NB4 (cell line): Measurements from ENCODE around the gene HCK.

ENCODE experiments used
- DNase-seq: peaks from one replicate; pipeline ENCODE4 v3.0.0; 2010; ENCODE audit warnings: low read depth
- H3K4me3 ChIP-seq: one replicate; pipeline ENCODE4 v1.5.1; 2011; ENCODE audit warnings: mild to moderate bottlenecking, low read depth, low read length, moderate library complexity
- MAX ChIP-seq: IDR thresholded peaks from 2 replicates; pipeline ENCODE4 v1.6.1; 2011; ENCODE audit warnings: low read depth, low read length
- MYC ChIP-seq: IDR thresholded peaks from 2 replicates; pipeline ENCODE4 v1.6.1; 2011; ENCODE audit warnings: low read depth, low read length
- POLR2A ChIP-seq: IDR thresholded peaks from 2 replicates; pipeline ENCODE4 v1.6.1; 2011; ENCODE audit warnings: mild to moderate bottlenecking; ENCODE audit not compliant: insufficient read length; ENCODE audit errors: extremely low read depth
- TF ChIP-seq, protein P1 (sequence below): IDR thresholded peaks from one replicate; pipeline ENCODE4 v1.5.1; 2012; ENCODE audit warnings: low read depth, low read length

Gene HCK

DNA sequence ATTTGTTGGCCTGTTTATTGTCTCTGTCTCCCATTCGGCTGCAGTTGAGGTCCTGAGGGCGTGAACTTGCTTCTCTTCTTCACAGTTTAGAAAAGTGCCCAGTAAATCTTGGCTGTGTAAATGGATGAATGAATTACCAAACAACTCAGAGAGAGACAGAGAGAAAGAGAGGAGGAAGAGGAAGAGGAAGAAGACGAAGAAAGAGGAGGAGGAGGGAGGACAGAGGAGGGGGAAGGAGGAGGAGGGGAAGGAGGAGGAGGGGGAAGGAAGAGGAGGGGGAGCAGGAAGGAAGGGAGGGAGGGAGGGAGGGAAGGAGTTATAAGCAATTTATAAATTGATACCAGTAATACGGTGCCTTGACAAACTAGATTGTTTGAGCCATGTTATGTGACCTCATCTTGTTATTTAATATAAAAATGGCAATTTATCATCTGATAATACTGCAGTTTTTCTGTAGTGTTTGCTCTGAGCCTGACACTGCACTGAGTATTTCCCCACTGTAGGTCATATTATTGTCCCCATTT is 18.7 kb downstream of the HCK start:
- DNase-seq: no peak
- H3K4me3 ChIP-seq: no peak overlapping the region
- TF ChIP-seq MYC (no peak), MAX (no peak), POLR2A (no peak)
- TF ChIP-seq, protein P1, sequence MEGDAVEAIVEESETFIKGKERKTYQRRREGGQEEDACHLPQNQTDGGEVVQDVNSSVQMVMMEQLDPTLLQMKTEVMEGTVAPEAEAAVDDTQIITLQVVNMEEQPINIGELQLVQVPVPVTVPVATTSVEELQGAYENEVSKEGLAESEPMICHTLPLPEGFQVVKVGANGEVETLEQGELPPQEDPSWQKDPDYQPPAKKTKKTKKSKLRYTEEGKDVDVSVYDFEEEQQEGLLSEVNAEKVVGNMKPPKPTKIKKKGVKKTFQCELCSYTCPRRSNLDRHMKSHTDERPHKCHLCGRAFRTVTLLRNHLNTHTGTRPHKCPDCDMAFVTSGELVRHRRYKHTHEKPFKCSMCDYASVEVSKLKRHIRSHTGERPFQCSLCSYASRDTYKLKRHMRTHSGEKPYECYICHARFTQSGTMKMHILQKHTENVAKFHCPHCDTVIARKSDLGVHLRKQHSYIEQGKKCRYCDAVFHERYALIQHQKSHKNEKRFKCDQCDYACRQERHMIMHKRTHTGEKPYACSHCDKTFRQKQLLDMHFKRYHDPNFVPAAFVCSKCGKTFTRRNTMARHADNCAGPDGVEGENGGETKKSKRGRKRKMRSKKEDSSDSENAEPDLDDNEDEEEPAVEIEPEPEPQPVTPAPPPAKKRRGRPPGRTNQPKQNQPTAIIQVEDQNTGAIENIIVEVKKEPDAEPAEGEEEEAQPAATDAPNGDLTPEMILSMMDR: no peak

- TF ChIP-seq MYC: no peak
- no peak for TF ChIP-seq POLR2A
- TF ChIP-seq, protein P1: no peak
- TF ChIP-seq MAX: no peak
- no peak for DNase-seq
- no peak overlapping the region for H3K4me3 ChIP-seq
These were observed 19.5 kb downstream of the HCK start for GRCh38 chr20:32071395-32072167.

GRCh38 chr20:32072168-32072750 is 20.2 kb downstream of the HCK start:
- TF ChIP-seq MYC (no peak), POLR2A (no peak), MAX (no peak)
- TF ChIP-seq, protein P1: no peak
- DNase-seq: no peak
- H3K4me3 ChIP-seq: no peak overlapping the region

GRCh38 chr20:32075534-32075933 is 23.5 kb downstream of the HCK start:
- no peak for TF ChIP-seq MAX
- TF ChIP-seq MYC: no peak
- TF ChIP-seq POLR2A: no peak
- TF ChIP-seq, protein P1: no peak
- no peak overlapping the region for H3K4me3 ChIP-seq
- DNase-seq: no peak

DNA sequence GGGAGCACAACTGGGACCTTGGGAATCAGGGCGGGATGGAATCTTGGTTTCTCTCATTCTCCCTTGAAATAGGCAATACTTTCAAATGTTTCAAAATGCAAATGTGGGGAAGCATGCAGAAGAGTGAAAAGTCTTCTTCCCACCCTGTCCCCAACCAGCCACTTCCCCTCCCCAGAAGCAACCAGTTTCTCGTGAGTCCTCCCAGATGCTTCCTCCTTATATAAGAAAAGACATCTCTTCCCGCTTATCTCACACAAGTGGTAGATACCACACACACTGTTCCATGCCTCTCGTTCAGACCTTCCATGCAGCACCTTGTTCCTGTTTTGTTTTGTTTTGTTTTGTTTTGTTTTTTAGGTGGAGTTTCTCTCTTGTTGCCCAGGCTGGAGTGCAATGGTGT is 25.1 kb downstream of the HCK start:
- TF ChIP-seq MYC: no peak
- TF ChIP-seq, protein P1: no peak
- TF ChIP-seq MAX: no peak
- TF ChIP-seq POLR2A: no peak

More for the DNA sequence above, 25.1 kb downstream of the HCK start:
- H3K4me3 ChIP-seq: no peak overlapping the region
- DNase-seq: peak; percentile 22
